Iris pigment epithelial cell (primary cell): ENCODE measurements around the gene SHISA9.
"Not testable (repeated sequence)": the region's sequence is repeated elsewhere in the genome, so short reads cannot be mapped to it uniquely, and the experiment has no call there.

Experiments
- DNase-seq: peaks from one replicate; pipeline ENCODE4 v3.0.0-alpha.2; 2011; ENCODE audit warnings: low read depth

The SHISA9 gene

DNA sequence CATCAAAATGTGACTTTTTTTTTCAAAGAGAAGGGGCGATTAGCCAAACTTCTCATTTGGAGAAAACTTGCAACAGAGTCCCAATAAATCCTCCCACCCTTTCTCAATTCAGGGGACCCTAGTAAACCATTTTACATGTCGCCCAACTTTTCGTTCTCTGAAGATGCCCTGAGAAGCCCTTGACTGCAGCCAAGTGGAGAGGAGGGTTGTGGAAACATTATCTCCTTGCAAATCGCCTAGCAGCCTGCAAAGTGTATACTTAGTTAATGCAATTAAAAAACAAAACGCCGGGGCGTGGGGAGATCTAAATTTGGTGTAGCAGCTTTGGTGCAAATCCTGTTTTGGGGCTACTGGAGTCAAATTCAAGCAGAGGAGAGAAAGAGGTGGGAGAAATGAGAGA is 1.2 kb upstream of the SHISA9 start:
- no peak for DNase-seq

DNA sequence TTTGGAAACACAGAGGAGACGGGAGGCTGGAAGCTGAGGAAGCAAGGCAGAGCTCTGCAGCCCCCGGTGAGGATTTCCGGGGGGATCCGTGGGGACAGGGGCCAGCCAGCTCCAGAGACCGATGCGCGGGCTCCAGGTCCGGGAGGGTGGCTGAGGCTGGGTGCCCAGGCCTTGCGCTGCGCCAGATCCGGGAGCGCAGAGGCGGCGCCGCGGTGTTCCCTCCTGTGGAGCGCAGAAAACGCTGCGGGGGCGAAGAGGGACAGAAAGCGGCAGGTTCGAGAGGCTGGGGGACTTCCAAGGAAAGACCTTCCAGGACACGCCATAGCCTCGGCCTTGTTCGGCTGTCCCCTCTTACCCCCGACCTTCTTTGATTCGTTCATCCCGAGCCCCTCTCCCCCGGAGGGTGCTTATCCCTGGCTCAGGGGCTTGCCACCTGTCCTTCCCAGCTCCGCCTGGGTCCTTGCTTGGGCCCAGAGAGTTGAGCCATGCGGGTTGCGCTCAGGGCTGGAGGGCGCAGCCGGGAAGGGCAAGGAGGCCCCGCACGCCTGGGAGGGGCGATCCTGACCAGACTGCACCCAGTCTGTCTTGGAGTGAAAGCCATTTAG is 697 bp upstream of the SHISA9 start:
- no peak for DNase-seq

DNA sequence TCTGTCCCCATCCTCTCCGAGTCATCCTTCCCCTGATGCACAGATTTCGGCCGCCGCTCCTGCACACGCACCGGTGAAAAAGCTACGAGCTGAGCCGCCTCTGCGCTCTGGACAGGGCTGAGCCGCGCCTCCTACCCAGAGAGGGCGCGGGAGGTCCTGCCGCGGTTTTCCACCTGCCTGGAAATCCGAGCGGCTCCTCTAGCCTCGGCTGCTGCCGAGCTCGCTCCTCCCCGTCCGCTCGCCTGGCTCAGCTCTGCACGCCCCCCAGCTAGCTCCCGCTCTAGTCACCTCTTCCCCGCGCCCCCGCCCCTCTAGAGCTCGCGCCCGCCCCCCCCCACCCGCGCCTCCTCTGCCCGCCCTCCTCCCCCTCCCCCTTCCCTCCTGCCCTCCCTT is 198 bp upstream of the SHISA9 start:
- no peak for DNase-seq

DNA sequence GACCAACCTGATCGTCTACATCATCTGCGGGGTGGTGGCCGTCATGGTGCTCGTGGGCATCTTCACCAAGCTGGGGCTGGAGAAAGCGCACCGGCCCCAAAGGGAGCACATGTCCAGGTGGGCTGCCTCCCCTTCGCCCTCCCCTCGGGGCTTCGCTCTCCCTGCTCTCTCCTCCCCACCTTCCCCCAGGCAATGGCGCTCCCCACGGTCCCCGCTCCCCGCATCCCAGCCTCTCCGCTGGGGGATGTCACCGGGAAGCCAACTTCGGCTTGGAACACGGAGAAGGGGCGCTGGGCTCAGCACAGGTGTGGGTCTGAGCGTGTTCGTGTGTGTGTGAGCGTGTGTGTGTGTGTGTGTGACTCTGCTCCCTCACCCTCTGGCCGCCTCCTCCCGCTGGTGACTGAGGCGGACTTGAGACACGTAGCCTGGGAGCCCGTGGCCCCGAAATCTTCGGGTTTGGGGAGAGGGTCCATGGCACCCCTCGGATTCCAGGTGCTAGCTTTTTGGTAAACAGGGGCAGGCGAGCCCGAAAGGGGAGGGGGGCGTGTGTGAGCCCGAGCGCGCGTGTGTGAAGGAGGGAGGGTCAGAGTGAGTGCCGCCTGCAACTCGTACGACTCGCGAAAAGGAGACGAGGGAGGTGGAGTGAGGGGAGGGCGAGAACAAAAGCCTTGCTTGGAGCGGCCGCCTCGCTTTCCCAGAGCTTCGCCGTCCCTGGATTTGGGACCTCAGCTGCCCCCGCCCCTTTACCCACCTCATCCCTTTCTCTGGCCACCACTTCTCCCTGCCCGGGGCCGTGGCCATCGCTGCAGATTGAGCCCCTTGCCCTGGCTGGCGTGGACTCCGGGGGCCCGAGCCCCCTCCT is 1.3 kb downstream of the SHISA9 start:
- DNase-seq, result no peak

DNA sequence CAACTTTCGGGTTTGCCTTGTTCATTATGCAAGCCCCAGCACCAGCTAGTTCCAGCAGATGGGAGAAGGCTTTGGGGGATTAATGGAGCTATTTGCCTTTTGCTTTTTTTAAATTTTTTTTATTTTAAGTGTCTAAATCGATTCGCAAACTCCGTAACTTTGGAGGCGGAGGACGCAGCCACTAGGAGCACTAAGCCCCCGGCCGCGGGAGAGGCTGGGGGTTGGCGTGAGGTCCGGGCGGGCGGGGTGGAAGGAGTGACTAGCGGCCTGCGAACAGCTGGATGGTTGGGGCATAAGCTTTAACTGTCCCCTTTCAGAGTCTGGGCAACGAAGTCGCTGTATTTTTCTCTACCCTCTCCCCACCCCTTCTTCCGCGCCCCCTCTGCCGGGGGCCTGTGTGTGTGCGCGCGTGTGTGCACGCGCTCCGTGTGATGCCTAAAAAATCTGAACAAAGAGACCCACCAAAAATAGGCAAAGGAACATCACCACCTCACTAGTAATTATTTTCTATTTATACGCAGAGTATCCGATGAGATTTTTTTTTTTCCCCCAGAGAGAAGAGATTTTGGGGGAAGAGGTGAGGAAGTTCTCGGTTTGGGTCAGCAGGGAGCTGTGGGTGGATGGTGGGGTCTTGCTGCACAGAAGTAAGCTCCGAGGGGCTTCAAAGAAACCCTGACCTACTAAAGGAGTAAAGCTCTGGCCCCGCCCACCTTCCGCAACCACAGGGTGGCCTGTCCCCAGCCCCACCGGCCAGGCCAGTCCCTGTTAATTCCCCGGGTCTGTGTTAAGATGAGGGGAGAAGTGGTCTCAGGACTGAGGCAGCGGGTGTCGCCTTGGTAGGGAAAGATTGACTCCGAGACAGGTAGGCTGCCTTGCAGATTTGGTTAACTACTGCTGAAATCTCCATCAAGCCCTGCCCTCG is 2.3 kb downstream of the SHISA9 start:
- DNase-seq, result no peak

DNA sequence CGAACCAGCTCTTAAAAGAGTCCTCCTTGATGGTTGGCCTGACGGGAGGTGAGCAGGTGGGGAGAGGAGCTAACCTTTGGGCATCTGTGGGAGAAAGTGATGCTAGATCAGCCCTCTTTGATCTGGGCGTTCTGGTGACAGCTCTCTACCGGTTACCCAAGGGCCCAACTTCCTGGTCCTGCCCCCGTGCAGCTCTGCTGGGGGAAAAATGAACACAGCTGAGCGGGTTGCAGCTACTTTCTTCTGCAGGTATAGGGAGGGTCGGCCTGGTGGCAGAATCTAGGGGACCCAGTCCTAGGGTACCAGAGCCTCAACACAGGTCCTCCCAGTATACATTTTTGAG is 2.9 kb downstream of the SHISA9 start:
- no peak for DNase-seq

DNA sequence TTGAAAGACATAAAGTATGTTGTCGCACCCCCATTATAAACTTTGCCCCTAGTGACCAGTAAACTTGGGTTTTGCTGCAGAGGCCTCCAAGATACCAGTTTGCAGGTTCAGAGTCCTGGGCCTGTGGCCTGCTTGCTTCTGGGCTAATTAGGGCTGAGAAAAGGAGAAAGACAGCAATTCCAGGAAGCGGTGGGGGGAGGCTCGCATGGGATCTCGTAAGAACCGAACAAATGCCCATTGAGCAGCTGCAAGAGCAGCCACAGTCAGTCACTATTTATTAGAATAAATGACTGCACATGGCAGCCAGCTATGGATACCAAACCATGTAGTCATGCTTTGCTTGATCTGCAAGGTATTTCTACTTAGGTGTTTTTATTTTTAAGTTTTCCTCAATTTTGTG is 4.9 kb downstream of the SHISA9 start:
- no peak for DNase-seq

DNA sequence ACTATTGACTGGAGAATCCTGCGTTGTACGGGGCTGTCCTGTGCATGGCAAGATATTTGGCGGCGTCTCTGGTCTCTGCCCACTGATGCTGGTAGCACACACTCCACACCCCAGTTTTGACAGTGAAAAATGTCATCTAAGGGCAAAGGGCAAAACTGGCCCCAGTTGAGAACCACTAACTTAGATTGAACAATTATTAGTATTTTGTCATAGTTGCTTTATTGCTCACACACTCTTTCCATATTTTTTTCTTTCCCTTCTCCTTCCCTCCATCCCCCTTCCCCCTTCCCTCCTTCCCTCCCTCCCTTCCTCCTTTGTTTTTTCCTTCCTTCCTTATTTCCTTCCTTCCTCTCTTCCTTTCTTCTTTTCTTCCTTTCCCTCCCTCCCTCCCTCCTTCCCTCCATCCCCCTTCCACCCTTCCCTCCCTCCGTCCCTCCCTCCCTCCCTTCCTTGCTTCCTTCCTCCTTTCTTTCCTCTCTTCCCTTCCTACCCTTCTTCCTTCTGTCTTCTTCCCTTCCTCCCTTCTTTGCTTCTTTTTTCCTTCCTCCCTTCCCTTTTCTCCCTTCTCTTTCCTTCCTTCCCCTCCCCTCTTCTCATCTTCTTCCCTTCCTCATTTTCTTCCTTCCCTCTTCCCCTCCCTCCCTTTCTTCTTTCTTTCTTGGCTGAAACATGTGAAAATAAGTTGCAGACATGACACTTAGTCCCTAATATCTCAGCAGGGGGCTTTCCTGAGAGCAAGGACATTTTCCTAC is 5.5 kb downstream of the SHISA9 start:
- DNase-seq, result no peak

DNA sequence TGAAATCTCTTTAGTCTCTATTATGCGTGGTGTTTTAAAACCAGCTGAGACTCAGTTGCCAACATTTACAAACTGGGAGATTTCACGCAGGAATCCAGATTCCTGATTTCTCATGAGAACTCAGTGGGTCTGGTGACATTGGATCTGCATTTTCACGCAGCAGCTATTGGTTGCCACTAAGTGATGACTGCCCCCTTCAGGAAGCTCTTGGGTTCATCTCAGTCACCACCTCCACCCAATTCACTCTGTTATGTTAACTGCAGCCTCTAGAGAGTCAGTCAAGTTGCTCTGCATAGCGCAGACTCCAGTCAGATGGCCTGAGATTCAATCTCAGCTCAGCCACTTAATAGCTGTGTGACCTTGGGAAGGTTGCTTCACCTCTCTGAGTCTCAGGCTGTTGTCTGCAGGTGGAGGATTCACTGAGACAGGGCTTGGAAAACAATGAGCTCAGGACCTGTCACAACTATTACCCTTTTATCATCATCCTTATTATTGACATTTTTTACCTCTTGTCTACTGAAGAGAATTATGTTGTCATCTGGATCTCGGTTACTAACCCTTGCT is 6.4 kb downstream of the SHISA9 start:
- peak; percentile 9 for DNase-seq

DNA sequence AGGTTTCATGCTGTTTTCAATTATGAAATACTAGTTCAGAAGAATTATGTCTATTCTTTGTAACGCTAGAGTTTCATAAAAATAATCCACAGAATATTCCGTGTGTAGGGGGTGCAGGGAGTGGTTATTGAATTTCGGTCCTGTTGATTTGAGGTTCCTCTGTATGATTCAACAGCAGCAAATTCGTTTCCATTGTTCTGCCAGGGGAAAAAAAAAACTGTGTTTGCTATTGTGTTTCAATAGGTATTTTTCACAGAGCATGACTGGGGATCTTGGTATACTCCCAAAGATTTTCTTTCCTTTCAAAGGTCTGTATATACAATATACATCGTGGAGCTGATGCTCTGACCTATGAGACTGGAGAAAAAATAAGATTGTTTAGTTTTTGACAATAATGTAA is 15.8 kb downstream of the SHISA9 start:
- no peak for DNase-seq

DNA sequence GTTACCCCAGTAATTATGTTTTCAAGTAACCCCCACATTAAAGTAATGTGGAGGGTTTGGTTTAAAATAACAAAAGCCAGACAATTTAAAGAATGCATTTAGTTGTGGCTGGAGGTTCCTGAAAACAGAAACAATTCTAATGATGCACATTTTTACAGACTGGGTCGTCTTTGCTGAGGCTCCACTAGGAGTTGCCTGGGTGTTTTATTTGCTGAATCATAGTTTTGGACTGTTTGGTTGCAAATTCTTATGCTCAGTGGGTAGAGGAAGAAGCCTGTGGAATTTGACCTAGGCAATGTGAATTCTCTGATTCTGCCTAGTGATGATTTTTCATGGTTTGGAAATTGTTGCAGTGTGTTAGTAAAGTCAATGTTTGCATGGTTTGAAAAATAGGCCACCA is 16.3 kb downstream of the SHISA9 start:
- DNase-seq, result peak; percentile 12

DNA sequence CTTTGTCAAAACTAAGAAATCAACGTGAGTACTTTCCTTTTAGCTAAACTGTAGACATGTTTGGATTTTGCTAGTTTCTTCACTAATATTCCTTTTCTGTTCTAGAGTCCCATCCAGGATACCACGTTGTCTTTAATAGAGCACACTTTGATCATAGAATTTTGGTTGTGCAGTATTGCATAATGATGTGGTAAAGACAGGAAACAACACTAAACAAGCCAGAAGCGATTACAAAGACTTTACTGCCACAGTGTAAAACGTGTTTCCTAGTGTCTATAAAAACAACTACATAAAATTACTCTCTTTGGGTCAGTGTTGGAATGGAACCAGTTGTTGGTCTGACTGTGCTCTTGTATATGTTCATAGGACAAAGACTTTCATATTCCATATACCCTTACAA is 19.3 kb downstream of the SHISA9 start:
- no peak for DNase-seq

DNA sequence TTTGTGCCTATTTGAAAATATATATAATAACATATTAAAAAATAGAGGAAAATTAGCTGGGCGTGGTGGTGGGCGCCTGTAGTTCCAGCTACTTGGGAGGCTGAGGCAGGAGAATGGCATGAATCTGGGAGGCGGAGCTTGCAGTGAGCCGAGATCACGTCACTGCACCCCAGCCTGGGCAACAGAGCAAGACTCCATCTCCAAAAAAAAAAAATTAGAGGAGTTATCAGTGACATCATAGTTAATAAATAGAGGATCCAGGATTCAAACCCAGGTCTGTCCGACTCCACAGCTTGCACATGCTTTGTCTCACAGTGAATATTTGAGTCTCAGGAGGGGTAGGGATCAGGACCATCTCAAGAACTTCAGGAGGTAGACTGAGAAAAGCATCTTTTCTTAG is 22.2 kb downstream of the SHISA9 start:
- not testable (repeated sequence) for DNase-seq

DNA sequence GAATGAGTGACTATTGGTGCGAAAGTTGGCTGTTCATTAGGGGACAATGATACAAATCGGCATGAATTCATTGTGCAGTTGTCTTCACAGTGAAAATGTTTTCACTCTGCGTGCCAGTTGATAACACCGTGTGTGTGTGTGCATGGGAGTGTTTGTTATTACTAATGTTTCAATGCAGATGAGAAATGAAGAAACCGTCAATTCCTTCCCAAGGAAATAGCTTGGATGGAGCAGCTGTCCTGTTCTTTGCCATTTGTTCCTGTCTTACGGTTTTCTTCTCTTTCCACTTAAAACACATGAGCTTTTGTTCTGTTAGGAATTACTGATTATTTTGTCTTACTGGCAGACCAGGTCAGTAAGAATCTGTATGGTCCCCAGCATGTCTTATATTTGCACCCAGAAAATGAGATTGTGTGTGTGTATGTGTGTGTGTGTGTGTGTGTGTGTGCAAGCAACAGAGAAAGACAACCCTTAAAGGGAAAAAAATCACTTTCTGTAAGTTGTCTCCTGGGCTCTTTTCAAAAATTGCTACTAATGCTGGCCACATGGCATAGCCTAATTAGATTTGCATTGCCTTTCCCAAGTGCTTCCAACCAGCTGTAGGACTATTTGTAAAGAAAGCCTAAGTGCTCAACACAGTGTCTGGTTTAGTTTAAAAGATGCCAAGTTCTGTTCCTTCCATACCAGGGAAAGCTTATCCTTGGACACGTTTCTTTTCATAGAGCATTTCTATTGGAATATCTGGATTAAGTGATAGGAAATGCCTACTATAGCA is 23.8 kb downstream of the SHISA9 start:
- DNase-seq, result no peak

DNA sequence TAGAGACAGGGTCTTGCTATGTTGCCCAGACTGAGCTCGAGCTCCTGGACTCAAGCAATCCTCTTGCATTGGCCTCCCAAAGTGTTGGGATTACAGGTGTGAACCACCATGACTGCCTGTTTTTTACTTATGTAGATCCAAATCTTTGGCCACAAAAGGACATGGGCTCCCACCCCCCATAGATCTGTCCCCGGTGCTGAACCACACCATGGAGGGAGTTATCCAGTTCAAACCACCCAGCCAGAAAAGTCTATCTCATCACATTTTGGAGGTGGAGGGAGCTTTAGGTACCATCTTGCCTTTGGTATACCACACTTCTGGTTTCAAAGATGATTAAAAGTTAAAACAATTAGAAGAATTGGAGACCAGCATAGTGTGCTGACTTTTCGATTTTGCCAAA is 26.2 kb downstream of the SHISA9 start:
- no peak for DNase-seq

DNA sequence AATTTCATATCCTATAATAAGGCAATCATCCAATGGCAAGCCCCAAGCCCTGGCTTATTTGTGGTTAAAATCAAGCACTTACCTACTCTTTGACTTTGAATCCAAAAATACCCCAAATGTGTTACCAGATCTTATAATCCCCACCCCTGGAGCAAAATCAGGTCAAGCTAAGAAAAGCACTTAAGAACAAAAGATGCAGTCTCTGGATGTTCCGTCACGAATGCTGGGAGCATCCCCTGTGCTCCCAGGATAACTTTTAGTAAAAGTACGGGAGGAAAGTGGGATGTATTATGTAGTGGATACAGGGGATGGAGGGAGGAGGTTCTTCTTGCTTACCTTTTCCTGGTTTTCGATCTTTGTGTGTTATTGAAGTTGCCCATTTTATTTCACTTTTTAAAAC is 29.5 kb downstream of the SHISA9 start:
- DNase-seq, result no peak

DNA sequence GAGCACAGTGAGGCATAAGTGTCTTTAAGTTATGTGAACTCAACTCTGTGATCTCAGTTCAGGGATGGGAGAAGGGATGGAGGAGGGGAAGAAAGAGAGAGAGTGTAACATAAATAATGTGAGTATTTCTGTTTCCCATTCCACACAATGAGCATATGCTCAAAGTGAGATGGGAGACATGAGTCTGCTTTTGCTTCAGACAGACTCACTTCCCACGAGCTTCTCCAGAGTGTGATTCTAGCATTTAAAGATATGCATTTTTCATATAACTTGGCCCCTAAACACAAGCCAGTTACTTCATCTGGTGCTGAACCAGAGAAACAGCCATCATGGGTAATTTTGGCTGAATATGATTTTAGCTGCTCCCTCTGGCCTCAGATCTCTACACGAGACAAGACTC is 35.0 kb downstream of the SHISA9 start:
- DNase-seq, result no peak

DNA sequence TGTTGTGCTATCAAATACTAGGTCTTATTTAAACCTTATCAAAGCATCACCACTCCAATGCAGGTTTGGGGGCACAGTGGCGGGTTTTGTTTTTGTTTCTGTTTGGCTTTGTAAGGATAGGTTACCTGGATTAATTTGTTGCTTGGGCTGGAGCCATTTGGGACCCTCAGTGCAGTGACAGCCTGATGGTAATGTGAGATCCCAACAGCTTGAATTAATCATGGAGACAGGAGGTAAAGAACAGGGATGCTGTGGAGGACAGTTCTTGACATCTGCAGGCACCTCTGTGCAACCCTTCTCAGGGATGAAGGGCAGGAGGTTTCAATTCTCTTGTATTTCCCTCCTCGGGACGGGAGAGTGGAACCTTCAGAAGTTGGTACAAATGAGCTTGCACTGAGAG is 40.5 kb downstream of the SHISA9 start:
- no peak for DNase-seq

DNA sequence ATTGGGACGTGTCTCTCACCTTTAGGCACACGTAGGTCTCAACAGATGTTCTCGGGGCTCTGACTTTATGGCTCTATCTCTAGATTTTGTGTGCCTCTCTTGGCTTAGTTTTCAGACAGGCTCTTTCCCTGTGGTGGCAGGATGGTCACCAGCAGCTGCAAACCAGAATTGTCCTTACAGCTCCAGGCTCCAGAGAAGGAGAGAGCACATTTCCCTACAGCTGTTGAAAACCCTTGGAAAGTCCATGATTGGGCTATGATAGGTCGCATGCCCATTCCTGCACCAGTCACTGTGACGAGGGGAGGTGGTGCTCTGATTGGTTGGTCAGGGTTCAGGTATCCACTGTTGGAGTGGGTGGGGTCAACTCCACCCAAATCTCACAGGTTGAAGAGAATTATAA is 41.5 kb downstream of the SHISA9 start:
- DNase-seq, result no peak

DNA sequence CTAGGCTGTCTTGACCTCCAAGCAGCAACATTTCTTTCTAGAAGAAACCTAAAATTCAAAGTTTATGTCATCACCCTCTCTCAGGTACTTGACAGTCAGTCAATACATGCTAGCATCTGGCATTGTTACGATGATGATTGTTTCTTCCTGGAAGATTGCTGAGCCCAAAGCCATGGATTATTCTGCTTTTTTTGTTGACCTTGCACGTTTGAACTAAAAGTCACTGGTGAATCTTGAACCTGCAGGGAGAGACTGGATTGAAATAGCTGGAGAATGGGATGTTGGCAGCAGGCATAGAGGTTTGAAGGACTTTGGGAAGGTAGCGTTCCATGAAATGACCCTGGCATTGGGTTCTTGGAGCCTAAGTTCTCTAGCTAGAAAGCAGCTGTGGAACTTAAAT is 42.9 kb downstream of the SHISA9 start:
- no peak for DNase-seq

DNA sequence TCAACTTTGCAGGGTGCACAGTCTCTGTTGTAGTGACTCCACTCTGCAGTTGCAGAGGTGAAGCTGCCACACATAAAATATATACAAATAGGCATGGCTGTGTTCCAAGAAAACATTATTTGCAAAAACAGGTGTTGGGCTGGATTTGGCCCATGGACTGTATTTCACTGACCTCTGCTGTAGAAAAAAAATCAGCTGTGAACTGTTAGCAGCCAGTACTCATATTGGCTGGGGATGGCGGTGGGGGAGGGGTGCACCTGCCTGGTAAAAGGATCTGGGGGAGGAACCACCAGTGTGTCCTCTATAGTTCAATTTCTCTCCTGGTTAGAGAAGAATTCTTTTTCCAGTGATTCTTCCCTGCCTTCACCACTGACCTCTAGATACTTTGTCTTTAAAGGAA is 50.0 kb downstream of the SHISA9 start:
- no peak for DNase-seq
